Breast epithelium (tissue), 3 donors: ENCODE data around the gene GMFB.

Experiments
- CTCF ChIP-seq, 3 donors: fragments of 450-650 bp; IDR thresholded peaks; one replicate each; pipeline ENCODE4 v1.5.1; 2016 to 2017; ENCODE audit warnings: antibody characterized with exemption in 3 of 3, mild to moderate bottlenecking in 3 of 3, moderate library complexity in 3 of 3
- POLR2A ChIP-seq: fragments of 450-650 bp; IDR thresholded peaks from one replicate; pipeline ENCODE4 v1.6.1; 2016; ENCODE audit warnings: antibody characterized with exemption, mild to moderate bottlenecking, moderate library complexity
- POLR2AphosphoS5 ChIP-seq, 3 donors: sonication (generic); formaldehyde crosslinking; IDR thresholded peaks; one replicate each; pipeline ENCODE4 v1.6.1; 2017; ENCODE audit warnings: antibody characterized with exemption in 3 of 3

GRCh38 chr14:54537651-54538050 lies 48.9 kb upstream of the GMFB start:
- no peak for TF ChIP-seq CTCF (IDR thresholded peaks at IDR 0.05)
- TF ChIP-seq POLR2A, result no peak
- no peak for TF ChIP-seq POLR2AphosphoS5 (IDR thresholded peaks at IDR 0.05)
